GM19324 (cell line): ENCODE data around the gene TIGD2.

Experiments
- ATAC-seq: cut with Tn5 transposase; IDR thresholded peaks from one replicate; pipeline ENCODE4 v1.9.1; 2021; ENCODE audit warnings: mild to moderate bottlenecking, moderate library complexity; ENCODE audit not compliant: unreplicated experiment, low FRiP score

TIGD2 gene

GRCh38 chr4:89110986-89111832, at the start of gene TIGD2:
Gene TIGD2 (plus strand): TSS chr4:89111533. CDS start chr4:89112975, 1,442 bp downstream.
- peak; percentile 94 for ATAC-seq

- no peak for ATAC-seq
Measured at GRCh38 chr4:89064848-89065247, 46.5 kb upstream of the TIGD2 start.

GRCh38 chr4:89067417-89067816, 43.9 kb upstream of the TIGD2 start:
- ATAC-seq: no peak

GRCh38 chr4:89069481-89069880, 41.9 kb upstream of the TIGD2 start:
- peak; percentile 82 for ATAC-seq

GRCh38 chr4:89070041-89070440, 41.3 kb upstream of the TIGD2 start:
- no peak for ATAC-seq

- no peak for ATAC-seq
Measured at GRCh38 chr4:89071311-89071710, 40.0 kb upstream of the TIGD2 start.

GRCh38 chr4:89072921-89073320, 38.4 kb upstream of the TIGD2 start:
- ATAC-seq: no peak

GRCh38 chr4:89077761-89078160, 33.6 kb upstream of the TIGD2 start:
- no peak for ATAC-seq

- ATAC-seq: no peak
Measured at GRCh38 chr4:89078300-89078699, 33.0 kb upstream of the TIGD2 start.

- ATAC-seq: no peak
Measured at GRCh38 chr4:89099034-89099433, 12.3 kb upstream of the TIGD2 start.

GRCh38 chr4:89099471-89099870, 11.9 kb upstream of the TIGD2 start:
- no peak for ATAC-seq

GRCh38 chr4:89100853-89101252, 10.5 kb upstream of the TIGD2 start:
- ATAC-seq: peak; percentile 16

- peak; percentile 93 for ATAC-seq
Measured at GRCh38 chr4:89101256-89102161, 9.8 kb upstream of the TIGD2 start.

GRCh38 chr4:89105726-89106125, 5.6 kb upstream of the TIGD2 start:
- no peak for ATAC-seq

- no peak for ATAC-seq
Measured at GRCh38 chr4:89108091-89108490, 3.2 kb upstream of the TIGD2 start.

GRCh38 chr4:89109841-89110540, 1.3 kb upstream of the TIGD2 start:
- no peak for ATAC-seq

GRCh38 chr4:89110541-89110985, 770 bp upstream of the TIGD2 start:
- ATAC-seq: peak; percentile 30

GRCh38 chr4:89111833-89112563, 665 bp downstream of the TIGD2 start:
- no peak for ATAC-seq

- ATAC-seq: no peak
Measured at GRCh38 chr4:89113415-89113814, 2.1 kb downstream of the TIGD2 start.

GRCh38 chr4:89114100-89114499, 2.8 kb downstream of the TIGD2 start:
- peak; percentile 19 for ATAC-seq
